GM12892 (cell line): ENCODE measurements around the gene ACTL7A.
"Not testable (repeated sequence)": the region's sequence is repeated elsewhere in the genome, so short reads cannot be mapped to it uniquely, and the experiment has no call there.

ENCODE experiments used
- DNase-seq: peaks from one replicate; pipeline ENCODE4 v3.0.0; 2011; ENCODE audit not compliant: insufficient read length
- FAIRE-seq: peaks from 2 replicates; lab custom pipeline; 2011; peaks lifted over from hg19 to GRCh38; lab: Jason Lieb, UNC
- POLR2A ChIP-seq: IDR thresholded peaks from 2 replicates; pipeline ENCODE4 v1.6.1; 2011; ENCODE audit warnings: low read depth, low read length, control low read depth
- POLR2AphosphoS5 ChIP-seq: IDR thresholded peaks from 2 replicates; pipeline ENCODE4 v1.6.1; 2011; ENCODE audit warnings: low read depth, low read length, control low read depth
- TAF1 ChIP-seq: IDR thresholded peaks from 2 replicates; pipeline ENCODE4 v1.6.1; 2011; ENCODE audit warnings: low read depth, mild to moderate bottlenecking, control low read depth, low read length, borderline replicate concordance

ACTL7A gene

GRCh38 chr9:108884701-108885100 lies 22.6 kb downstream of the ACTL7A start:
- DNase-seq (no peak), FAIRE-seq (no peak)
- no peak for TF ChIP-seq POLR2AphosphoS5
- TF ChIP-seq POLR2A = no peak
- TF ChIP-seq TAF1 = no peak

- FAIRE-seq (peak; percentile 90), DNase-seq (peak; percentile 34)
- TF ChIP-seq TAF1 = no peak
- no peak for TF ChIP-seq POLR2A
- TF ChIP-seq POLR2AphosphoS5 = peak; percentile 39; the same call in 1 of the 2 replicates
These were observed 23.7 kb downstream of the ACTL7A start for GRCh38 chr9:108885643-108886348.

GRCh38 chr9:108886594-108887271 lies 24.7 kb downstream of the ACTL7A start:
- DNase-seq, FAIRE-seq: not testable (repeated sequence)

- TF ChIP-seq POLR2A = no peak
- no peak for TF ChIP-seq TAF1
- TF ChIP-seq POLR2AphosphoS5 = no peak
- FAIRE-seq (no peak), DNase-seq (no peak)
These were observed 27.6 kb downstream of the ACTL7A start for GRCh38 chr9:108889649-108890067.

- FAIRE-seq (no peak), DNase-seq (no peak)
- TF ChIP-seq TAF1 (no peak), POLR2A (no peak), POLR2AphosphoS5 (no peak)
These were observed 32.3 kb downstream of the ACTL7A start for GRCh38 chr9:108894225-108894997.

GRCh38 chr9:108897324-108898096 lies 35.4 kb downstream of the ACTL7A start:
- FAIRE-seq = no peak
- TF ChIP-seq POLR2AphosphoS5 (no peak), POLR2A (no peak), TAF1 (no peak)
- no peak for DNase-seq

- not testable (repeated sequence) for FAIRE-seq
These were observed 37.1 kb downstream of the ACTL7A start for GRCh38 chr9:108899023-108899695.

GRCh38 chr9:108900176-108900575 lies 38.1 kb downstream of the ACTL7A start:
- DNase-seq (no peak), FAIRE-seq (no peak)
- TF ChIP-seq TAF1 = no peak
- TF ChIP-seq POLR2AphosphoS5 = no peak
- TF ChIP-seq POLR2A = no peak

More at GRCh38 chr9:108899023-108899695, 37.1 kb downstream of the ACTL7A start:
- DNase-seq = not testable (repeated sequence)

GRCh38 chr9:108903420-108904103 lies 41.5 kb downstream of the ACTL7A start:
- TF ChIP-seq POLR2A = no peak
- no peak for TF ChIP-seq TAF1
- no peak for TF ChIP-seq POLR2AphosphoS5
- DNase-seq (no peak), FAIRE-seq (no peak)

- FAIRE-seq = no peak
- DNase-seq = no peak
- TF ChIP-seq POLR2AphosphoS5 = no peak
- no peak for TF ChIP-seq POLR2A
- no peak for TF ChIP-seq TAF1
These were observed 42.1 kb downstream of the ACTL7A start for GRCh38 chr9:108904161-108904560.

- no peak for TF ChIP-seq POLR2AphosphoS5
- no peak for TF ChIP-seq TAF1
- no peak for TF ChIP-seq POLR2A
- FAIRE-seq (no peak), DNase-seq (no peak)
These were observed 43.4 kb downstream of the ACTL7A start for GRCh38 chr9:108905494-108905893.
